ENCODE data around the gene CCDC97. TPM values are rescaled to one million over a fixed set of nuclear protein-coding genes. Genes with fewer than 3 reads are reported as not detected.
"Not testable (repeated sequence)": the region's sequence is repeated elsewhere in the genome, so short reads cannot be mapped to it uniquely, and the experiment has no call there.

Gene CCDC97
- total RNA-seq, 1 donor from 2014 or later: 7.9 TPM

- no peaks in the 10 kb centered on the region for H3K27me3 ChIP-seq (ENCODE audit: control insufficient read depth, insufficient read depth, low read length)
- no peak for TF ChIP-seq CTCF (IDR thresholded peaks at IDR 0.05; ENCODE audit: insufficient read depth, low read length, severe bottlenecking)
- H3K36me3 ChIP-seq (ENCODE audit: control insufficient read depth, insufficient read depth, low read length): no peaks in the 10 kb centered on the region
- H3K4me3 ChIP-seq (ENCODE audit: low read depth, low read length): peak within 1 kb of the TSS; percentile 78
- DNase-seq (ENCODE audit: low read depth): peak; percentile 93
- FAIRE-seq: no peak
These were observed 54.0 kb downstream of the CCDC97 start, which contains the start of gene B9D2 for GRCh38 chr19:41363753-41364523. Gene B9D2, minus strand, starts transcription at chr19:41364149. Its CDS starts 630 bp downstream, at chr19:41363519.

GRCh38 chr19:41364524-41365391, 54.8 kb downstream of the CCDC97 start:
- TF ChIP-seq CTCF (IDR thresholded peaks at IDR 0.05; ENCODE audit: insufficient read depth, low read length, severe bottlenecking): no peak
- FAIRE-seq (no peak), DNase-seq (ENCODE audit: low read depth) (no peak)

GRCh38 chr19:41366089-41366488, 56.1 kb downstream of the CCDC97 start:
- no peak overlapping the region for H3K4me3 ChIP-seq (ENCODE audit: low read depth, low read length)
- no peaks in the 10 kb centered on the region for H3K27me3 ChIP-seq (ENCODE audit: control insufficient read depth, insufficient read depth, low read length)
- DNase-seq (ENCODE audit: low read depth): no peak
- TF ChIP-seq CTCF (IDR thresholded peaks at IDR 0.05; ENCODE audit: insufficient read depth, low read length, severe bottlenecking): no peak
- no peak for FAIRE-seq
- no peaks in the 10 kb centered on the region for H3K36me3 ChIP-seq (ENCODE audit: control insufficient read depth, insufficient read depth, low read length)

More at GRCh38 chr19:41364524-41365391, 54.8 kb downstream of the CCDC97 start:
- H3K27me3 ChIP-seq (ENCODE audit: control insufficient read depth, insufficient read depth, low read length): no peaks in the 10 kb centered on the region
- no peaks in the 10 kb centered on the region for H3K36me3 ChIP-seq (ENCODE audit: control insufficient read depth, insufficient read depth, low read length)
- peak overlapping the region; percentile 78 for H3K4me3 ChIP-seq (ENCODE audit: low read depth, low read length)

GRCh38 chr19:41367848-41368301, 57.9 kb downstream of the CCDC97 start:
- Histone ChIP-seq H3K27me3 (ENCODE audit: control insufficient read depth, insufficient read depth, low read length) (no peaks in the 10 kb centered on the region), H3K36me3 (ENCODE audit: control insufficient read depth, insufficient read depth, low read length) (no peaks in the 10 kb centered on the region), H3K4me3 (ENCODE audit: low read depth, low read length) (no peak overlapping the region)
- TF ChIP-seq CTCF (IDR thresholded peaks at IDR 0.05; ENCODE audit: insufficient read depth, low read length, severe bottlenecking): no peak
- peak; percentile 96 for DNase-seq (ENCODE audit: low read depth)
- peak; percentile 77 for FAIRE-seq

- DNase-seq (ENCODE audit: low read depth) (no peak), FAIRE-seq (no peak)
- TF ChIP-seq CTCF (IDR thresholded peaks at IDR 0.05; ENCODE audit: insufficient read depth, low read length, severe bottlenecking): no peak
- Histone ChIP-seq H3K36me3 (ENCODE audit: control insufficient read depth, insufficient read depth, low read length) (no peaks in the 10 kb centered on the region), H3K27me3 (ENCODE audit: control insufficient read depth, insufficient read depth, low read length) (no peaks in the 10 kb centered on the region), H3K4me3 (ENCODE audit: low read depth, low read length) (no peak overlapping the region)
These were observed 59.8 kb downstream of the CCDC97 start for GRCh38 chr19:41369769-41370168.

- DNase-seq (ENCODE audit: low read depth); H3K4me3 ChIP-seq (ENCODE audit: low read depth, low read length); FAIRE-seq; H3K27me3 ChIP-seq (ENCODE audit: control insufficient read depth, insufficient read depth, low read length); H3K36me3 ChIP-seq (ENCODE audit: control insufficient read depth, insufficient read depth, low read length): not testable (repeated sequence)
These were observed 61.1 kb downstream of the CCDC97 start for GRCh38 chr19:41371119-41371518.

Measured in bronchial epithelial cell (primary cell).